ENCODE data around the gene ICE2.
A peak's percentile ranks its signal among the peaks of the same experiment; 100 is the strongest.
"Not testable (repeated sequence)": the region's sequence is repeated elsewhere in the genome, so short reads cannot be mapped to it uniquely, and the experiment has no call there.

ICE2 gene

DNA sequence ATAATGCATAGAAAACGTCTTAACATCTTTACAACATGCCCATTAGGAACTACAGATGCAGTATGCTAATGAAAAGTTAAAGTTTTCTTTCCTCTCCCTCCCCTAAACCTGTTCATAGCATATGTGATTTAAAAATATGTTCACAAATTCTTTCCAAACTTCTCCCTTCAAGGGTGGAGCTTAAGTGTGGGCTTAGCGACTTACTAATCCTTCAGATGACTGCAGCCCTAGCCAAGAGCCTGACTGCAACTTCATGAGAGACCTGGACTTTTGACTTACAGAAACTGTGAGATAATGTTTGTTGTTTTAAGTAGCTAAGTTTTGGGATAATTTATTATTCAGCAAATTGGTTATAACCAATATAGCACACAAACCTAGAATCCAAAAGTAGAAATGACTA lies 59.2 kb downstream of the ICE2 start:
- Mint-ChIP-seq H3K4me1 (peaks cover 10% of the 10 kb centered on the region), H3K9me3 (no peaks in the 10 kb centered on the region), H3K27me3 (no peaks in the 10 kb centered on the region), H3K4me3 (no peak overlapping the region), H3K27ac (no peak overlapping the region), H3K36me3 (peaks cover 23% of the 10 kb centered on the region)
- DNase-seq: no peak
- CTCF ChIA-PET: no interaction called here

DNA sequence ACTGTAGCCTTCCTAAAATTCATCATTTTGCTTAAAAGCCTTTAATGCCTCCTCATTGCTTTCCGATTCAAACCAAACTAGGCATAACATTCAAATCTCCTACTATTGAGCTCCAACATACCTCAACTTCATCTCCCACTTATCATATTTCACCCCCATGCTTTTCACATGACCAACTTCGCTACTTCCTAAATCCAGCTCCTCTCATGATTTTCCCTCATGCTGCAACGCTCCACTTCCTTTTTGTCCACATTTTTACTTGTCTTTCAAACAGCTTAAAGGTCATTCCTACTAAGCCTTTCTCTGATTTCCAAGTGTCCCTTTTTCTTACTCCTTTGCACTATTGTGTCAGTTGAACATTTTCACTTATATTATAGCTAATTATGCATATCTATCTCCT lies 60.8 kb downstream of the ICE2 start:
- H3K36me3 Mint-ChIP-seq: peaks cover 14% of the 10 kb centered on the region
- CTCF ChIA-PET: interaction anchor here (0.9 kb wide), 1 partner anchor 9 kb away, joined by 3 read pairs; no protein-coding TSS in a partner anchor
- no peaks in the 10 kb centered on the region for H3K27me3 Mint-ChIP-seq
- no peak overlapping the region for H3K27ac Mint-ChIP-seq
- no peak overlapping the region for H3K4me3 Mint-ChIP-seq
- no peaks in the 10 kb centered on the region for H3K4me1 Mint-ChIP-seq
- H3K9me3 Mint-ChIP-seq: no peaks in the 10 kb centered on the region
- DNase-seq: no peak

DNA sequence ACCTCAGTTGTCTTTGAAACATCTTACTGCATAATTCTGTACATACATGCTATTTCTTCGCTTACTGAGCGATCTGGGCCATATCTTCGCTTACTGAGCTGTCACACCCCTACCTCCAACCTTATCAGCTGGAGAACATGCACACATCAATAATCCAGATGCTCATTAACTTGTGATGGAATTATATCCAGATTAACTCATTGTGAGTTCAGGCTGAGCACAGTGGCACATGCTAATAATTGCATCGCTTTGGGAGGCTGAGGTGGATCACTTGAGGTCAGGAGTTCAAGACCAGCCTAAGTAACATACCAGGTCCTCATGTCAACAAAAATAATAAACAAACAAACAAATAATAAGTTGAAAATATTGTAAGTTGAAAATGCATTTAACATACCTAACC lies 61.8 kb downstream of the ICE2 start:
- Mint-ChIP-seq H3K36me3 (peaks cover 11% of the 10 kb centered on the region), H3K27me3 (no peaks in the 10 kb centered on the region), H3K27ac (no peak overlapping the region), H3K4me3 (no peak overlapping the region), H3K9me3 (no peaks in the 10 kb centered on the region), H3K4me1 (no peaks in the 10 kb centered on the region)
- CTCF ChIA-PET: no interaction called here
- no peak for DNase-seq

DNA sequence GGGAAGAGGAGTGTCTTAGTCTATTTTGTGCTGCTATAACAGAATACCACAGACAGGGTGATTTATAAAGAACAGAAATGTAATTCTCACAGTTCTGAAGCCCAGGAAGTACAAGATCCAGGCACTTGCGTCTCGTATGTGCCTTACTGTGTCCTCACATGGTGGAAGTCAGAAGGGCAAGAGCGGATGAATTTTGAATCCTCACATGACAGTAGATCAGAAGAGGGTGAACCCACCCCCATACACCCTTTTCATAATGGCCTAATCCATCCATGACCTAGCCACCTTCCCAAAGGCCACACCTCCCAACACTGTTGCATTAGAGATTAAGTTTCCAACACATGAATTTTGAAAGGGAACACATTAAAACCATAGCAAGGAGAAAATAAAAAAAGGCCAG lies 62.5 kb downstream of the ICE2 start:
- Mint-ChIP-seq H3K27me3 (no peaks in the 10 kb centered on the region), H3K9me3 (no peaks in the 10 kb centered on the region), H3K4me1 (no peaks in the 10 kb centered on the region), H3K27ac (no peak overlapping the region), H3K4me3 (no peak overlapping the region), H3K36me3 (peaks cover 11% of the 10 kb centered on the region)
- CTCF ChIA-PET: no interaction called here
- DNase-seq: no peak

DNA sequence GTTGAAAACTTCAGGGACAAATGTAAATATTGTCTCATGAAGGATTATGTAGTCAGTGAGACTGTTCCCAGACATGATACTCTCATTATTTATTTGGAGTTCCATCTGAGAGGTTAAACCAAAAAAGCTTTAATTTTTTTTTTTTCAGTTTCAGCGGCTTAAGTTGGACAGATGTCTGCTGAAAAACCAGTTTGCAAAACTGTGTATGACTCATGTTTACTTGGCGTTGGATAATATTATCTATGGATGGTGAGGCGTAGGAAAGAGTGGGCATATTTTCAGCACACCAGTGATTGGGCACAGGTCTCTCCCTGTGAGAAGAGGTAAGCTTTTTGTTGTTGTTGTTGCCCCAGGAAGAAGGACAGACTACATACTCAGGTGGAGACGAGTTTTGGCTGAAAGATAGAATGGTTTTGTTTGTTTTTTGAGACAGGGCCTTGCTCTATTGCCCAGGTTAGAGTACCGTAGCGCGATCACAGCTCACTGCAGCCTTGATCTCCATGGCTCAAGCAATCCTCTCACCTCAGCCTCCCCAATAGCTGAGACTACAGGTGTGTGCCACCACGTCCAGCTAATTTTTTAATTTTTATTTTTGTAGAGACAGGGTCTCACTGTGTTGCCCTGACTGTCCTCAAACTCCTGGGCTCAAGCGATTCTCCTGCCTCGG lies 64.8 kb downstream of the ICE2 start:
- Mint-ChIP-seq H3K36me3 (peaks cover 2% of the 10 kb centered on the region), H3K27me3 (no peaks in the 10 kb centered on the region), H3K4me3 (no peak overlapping the region), H3K27ac (no peak overlapping the region), H3K4me1 (peaks cover 4% of the 10 kb centered on the region), H3K9me3 (no peaks in the 10 kb centered on the region)
- CTCF ChIA-PET: no interaction called here
- DNase-seq: no peak

DNA sequence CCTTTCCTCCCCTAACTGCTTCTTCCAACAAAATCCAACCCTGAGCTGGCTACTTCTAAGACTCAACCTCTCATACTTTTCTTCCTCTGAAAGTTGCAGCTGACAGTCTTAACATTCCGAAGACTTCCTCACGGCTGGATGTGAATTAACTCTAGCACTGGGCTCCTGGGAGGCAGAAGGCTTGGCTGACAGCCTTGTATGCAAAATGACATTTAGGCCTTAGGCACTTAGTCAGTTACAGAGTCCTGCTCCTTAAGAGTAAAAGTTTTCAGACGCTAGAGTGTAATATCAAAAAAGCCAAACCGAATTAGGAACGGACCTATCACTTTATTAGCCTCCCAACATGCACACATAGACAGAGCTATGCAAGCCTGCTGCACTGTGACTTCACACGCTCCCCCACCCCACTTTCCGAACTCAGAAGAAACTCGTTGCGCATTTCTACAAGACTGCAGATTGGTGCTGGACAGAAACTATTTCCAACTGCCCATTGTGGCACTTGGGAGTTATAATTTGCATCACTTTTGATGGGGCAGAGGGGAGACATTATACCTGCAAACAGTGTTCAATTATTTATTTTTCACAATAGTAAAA lies 65.6 kb downstream of the ICE2 start:
- H3K36me3 Mint-ChIP-seq: peaks cover 7% of the 10 kb centered on the region
- DNase-seq: no peak
- H3K27me3 Mint-ChIP-seq: no peaks in the 10 kb centered on the region
- peaks cover 11% of the 10 kb centered on the region for H3K4me1 Mint-ChIP-seq
- H3K27ac Mint-ChIP-seq: no peak overlapping the region
- CTCF ChIA-PET: no interaction called here
- peaks cover 2% of the 10 kb centered on the region for H3K9me3 Mint-ChIP-seq
- H3K4me3 Mint-ChIP-seq: no peak overlapping the region

DNA sequence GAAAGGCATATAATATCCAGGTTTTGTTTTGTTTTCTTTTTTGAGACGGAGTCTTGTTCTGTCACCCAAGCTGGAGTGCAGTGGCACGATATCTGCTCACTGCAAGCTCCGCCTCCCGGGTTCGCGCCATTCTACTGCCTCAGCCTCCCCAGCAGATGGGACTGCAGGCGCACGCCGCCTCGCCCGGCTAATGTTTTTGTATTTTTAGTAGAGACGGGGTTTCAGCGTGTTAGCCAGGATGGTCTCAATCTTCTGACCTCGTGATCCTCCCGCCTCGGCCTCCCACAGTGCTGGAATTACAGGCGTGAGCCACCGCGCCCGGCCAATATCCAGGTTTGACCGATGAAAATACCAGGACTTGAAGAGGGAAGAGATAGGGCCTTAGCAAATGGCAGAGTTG lies 66.1 kb downstream of the ICE2 start:
- H3K27me3 Mint-ChIP-seq, H3K9me3 Mint-ChIP-seq, H3K36me3 Mint-ChIP-seq, H3K4me3 Mint-ChIP-seq, DNase-seq, H3K27ac Mint-ChIP-seq, CTCF ChIA-PET: not testable (repeated sequence)
- peaks cover 14% of the 10 kb centered on the region for H3K4me1 Mint-ChIP-seq

DNA sequence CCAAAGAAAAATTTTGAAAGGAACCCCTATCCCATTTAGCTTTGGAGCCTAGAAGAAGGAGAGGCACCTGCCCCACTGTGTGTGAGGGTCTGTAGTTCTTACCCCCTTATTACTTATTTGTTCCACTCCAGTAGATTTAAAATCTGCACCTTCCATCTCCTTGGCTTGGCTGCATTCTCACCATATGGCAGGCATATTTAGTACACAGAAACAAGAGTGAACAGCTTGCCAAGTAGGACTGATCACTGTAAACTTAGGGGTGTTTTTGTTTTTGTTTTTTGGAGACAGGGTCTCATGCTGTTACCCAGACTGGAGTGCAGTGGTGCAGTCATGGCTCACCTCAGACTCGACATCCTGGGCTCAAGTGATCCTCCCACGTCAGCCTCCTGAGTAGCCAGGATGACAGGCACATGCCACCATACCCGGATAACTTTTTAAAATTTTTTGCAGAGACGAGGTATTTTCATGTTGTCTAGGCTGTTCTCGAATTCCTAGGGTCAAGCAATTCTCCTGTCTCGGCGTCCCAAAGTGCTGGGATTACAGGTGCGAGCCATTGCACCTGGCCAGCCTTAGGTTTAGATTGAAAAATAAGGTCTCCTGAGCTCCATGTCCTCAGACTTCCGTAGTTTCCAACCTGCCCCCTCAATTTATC lies 67.0 kb downstream of the ICE2 start:
- Mint-ChIP-seq H3K27ac (no peak overlapping the region), H3K27me3 (no peaks in the 10 kb centered on the region), H3K4me1 (peaks cover 14% of the 10 kb centered on the region), H3K36me3 (peaks cover 7% of the 10 kb centered on the region), H3K4me3 (no peak overlapping the region), H3K9me3 (peaks cover 2% of the 10 kb centered on the region)
- DNase-seq: no peak
- CTCF ChIA-PET: interaction anchor here (0.5 kb wide), 1 partner anchor 39 kb away, joined by 3 read pairs; no protein-coding TSS in a partner anchor

DNA sequence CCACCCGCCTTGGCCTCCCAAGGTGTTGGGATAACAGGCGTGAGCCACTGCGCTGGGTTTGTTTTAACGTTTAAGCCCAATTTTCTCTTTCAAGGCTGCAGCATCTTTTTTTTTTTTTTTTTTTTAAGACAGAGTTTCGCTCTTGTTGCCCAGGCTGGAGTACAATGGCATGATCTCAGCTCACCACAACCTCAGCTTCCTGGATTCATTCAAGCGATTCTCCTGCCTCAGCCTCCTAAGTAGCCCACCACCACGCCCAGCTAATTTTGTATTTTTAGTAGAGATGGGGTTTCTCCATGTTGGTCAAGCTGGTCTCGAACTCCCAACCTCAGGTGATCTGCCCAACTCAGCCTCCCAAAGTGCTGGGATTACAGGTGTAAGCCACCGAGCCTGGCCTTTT lies 68.6 kb downstream of the ICE2 start:
- H3K4me1 Mint-ChIP-seq: peaks cover 14% of the 10 kb centered on the region
- not testable (repeated sequence) for DNase-seq, H3K36me3 Mint-ChIP-seq, H3K9me3 Mint-ChIP-seq, H3K4me3 Mint-ChIP-seq, H3K27ac Mint-ChIP-seq, H3K27me3 Mint-ChIP-seq
- CTCF ChIA-PET: interaction anchor here (0.6 kb wide), 1 partner anchor 403 kb away, joined by 3 read pairs; no protein-coding TSS in a partner anchor

DNA sequence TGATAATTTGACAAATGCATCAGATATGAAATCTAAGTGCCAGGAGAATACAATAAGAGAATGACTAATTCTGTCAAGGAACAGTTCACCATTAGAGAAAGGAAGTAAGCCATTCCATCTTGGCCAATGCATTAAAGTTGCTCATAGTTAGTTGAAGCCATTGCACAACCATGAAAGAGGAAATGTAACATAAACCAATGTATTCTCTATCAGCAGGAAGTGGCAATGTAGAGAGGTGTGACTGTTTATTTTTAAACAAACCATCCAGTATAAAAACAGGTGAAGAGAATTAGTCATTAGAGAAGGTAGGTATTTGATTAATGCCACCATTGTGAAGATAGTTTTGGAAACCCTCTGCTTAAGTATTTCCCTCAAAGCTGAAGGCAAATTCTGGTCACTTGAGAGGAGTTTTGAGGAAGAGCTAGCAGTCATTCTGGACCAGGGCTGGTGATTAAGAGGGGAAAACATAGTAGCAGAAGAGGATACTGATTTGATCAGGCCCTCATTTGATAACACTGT lies 70.4 kb downstream of the ICE2 start:
- peaks cover 7% of the 10 kb centered on the region for H3K27me3 Mint-ChIP-seq
- H3K4me3 Mint-ChIP-seq: no peak overlapping the region
- H3K36me3 Mint-ChIP-seq: peaks cover 7% of the 10 kb centered on the region

DNA sequence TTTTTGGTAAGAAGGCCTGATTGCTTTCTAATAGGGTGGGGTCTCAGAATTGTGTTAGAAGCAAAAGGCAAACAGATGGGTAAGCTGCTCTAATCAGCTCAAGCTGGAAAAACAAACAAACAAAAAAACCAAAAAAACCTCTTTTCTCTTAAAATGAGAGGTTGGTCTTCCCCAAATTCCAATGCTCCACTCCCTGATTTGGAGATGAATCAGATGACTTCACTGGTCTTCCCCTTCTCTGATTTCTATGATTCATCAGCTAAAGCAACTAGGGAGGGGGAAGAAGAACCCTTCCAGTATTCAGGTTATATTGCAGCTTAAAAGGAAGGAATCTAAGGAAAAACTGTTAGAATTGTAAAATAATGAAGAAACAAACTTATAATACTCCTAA lies 71.5 kb downstream of the ICE2 start:
- no peak overlapping the region for H3K27ac Mint-ChIP-seq
- DNase-seq: no peak
- CTCF ChIA-PET: no interaction called here
- H3K27me3 Mint-ChIP-seq: peaks cover 11% of the 10 kb centered on the region
- H3K4me1 Mint-ChIP-seq: peaks cover 14% of the 10 kb centered on the region
- peaks cover 2% of the 10 kb centered on the region for H3K9me3 Mint-ChIP-seq
- peaks cover 7% of the 10 kb centered on the region for H3K36me3 Mint-ChIP-seq
- no peak overlapping the region for H3K4me3 Mint-ChIP-seq

More for the DNA sequence above, 70.4 kb downstream of the ICE2 start:
- H3K4me1 Mint-ChIP-seq: peaks cover 14% of the 10 kb centered on the region
- peak overlapping the region; percentile 87 for H3K27ac Mint-ChIP-seq
- CTCF ChIA-PET: no interaction called here
- no peak for DNase-seq
- H3K9me3 Mint-ChIP-seq: peaks cover 2% of the 10 kb centered on the region

DNA sequence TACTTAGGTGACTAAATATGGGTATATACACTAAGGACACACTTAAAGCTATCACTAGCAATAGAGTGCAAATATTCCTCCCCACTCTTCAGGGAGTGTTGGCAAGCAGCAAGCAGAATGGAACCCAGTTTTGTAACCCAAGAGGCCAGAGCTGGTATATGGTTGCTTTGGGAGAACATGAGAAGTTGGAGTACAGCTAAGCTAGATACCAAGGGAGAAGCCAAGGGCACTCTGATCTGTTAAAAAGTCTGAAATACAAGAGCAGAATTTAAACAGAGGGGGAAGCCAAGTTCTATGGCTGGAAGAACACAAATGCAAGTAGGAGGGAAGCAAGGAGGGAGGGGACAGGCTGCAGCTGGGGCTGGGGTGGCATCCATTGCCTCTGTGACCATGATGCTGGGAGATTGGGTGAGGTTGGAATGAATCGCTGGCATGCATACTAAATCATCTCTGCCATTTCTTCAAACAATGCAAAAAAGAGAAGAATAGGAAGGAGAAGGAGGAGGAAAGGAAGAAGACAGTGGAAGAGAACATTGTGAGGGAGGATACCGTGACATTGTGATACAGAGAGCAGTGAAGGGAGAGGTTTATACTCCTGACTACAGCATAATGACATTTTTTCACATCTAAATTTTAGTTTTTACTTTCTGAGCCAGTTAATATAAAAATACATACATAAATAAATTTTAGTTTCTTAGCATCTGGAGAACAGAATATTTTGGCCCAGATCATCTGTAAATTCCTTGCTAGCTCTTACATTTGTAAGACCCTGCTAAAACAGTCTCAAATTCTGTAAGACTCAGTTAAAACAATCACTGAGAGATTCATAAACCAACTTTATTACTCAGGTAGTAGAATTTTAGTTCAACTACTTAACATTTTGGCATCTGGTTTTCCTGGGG lies 72.2 kb downstream of the ICE2 start:
- H3K4me1 Mint-ChIP-seq: peaks cover 14% of the 10 kb centered on the region
- H3K27ac Mint-ChIP-seq: no peak overlapping the region
- peaks cover 7% of the 10 kb centered on the region for H3K36me3 Mint-ChIP-seq
- peaks cover 2% of the 10 kb centered on the region for H3K9me3 Mint-ChIP-seq
- CTCF ChIA-PET: interaction anchor here (1.1 kb wide), 1 partner anchor 9 kb away, joined by 4 read pairs; no protein-coding TSS in a partner anchor
- DNase-seq: no peak
- H3K27me3 Mint-ChIP-seq: peaks cover 11% of the 10 kb centered on the region
- H3K4me3 Mint-ChIP-seq: no peak overlapping the region

DNA sequence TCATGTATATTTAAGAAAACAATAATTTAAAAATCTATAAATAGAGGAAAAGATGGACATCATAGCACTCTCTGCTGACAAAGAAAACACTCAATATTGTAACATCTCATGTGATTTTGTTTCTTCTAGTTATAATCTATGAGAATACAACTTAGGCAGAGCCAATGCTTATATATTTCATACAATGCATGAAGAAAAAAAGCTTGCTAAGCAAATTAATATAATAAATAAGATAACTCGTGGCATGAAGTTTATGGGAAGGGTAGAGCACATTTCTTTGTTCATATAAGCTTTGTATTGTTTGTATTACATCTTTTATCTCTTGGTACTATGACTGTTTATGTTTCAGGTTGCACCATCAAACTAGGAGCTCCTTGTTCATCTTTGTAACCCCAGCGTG lies 73.5 kb downstream of the ICE2 start:
- peaks cover 17% of the 10 kb centered on the region for H3K27me3 Mint-ChIP-seq
- peaks cover 7% of the 10 kb centered on the region for H3K36me3 Mint-ChIP-seq
- H3K4me1 Mint-ChIP-seq: peaks cover 17% of the 10 kb centered on the region
- no peak overlapping the region for H3K4me3 Mint-ChIP-seq
- CTCF ChIA-PET: interaction anchor here (1.7 kb wide), 1 partner anchor 12 kb away, joined by 3 read pairs; no protein-coding TSS in a partner anchor
- peaks cover 2% of the 10 kb centered on the region for H3K9me3 Mint-ChIP-seq
- no peak overlapping the region for H3K27ac Mint-ChIP-seq
- no peak for DNase-seq

DNA sequence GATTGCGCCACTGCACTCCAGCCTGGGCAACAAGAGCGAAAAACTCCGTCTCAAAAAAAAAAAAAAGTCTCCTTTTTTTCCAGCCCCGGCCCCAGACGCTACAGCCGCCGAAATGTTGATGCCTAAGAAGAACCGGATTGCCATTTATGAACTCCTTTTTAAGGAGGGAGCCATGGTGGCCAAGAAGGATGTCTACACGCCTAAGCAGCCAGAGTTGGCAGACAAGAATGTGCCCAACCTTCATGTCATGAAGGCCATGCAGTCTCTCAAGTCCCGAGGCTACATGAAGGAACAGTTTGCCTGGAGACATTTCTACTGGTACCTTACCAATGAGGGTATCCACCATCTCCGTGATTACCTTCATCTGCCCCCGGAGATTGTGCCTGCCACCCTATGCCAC lies 74.6 kb downstream of the ICE2 start:
- H3K36me3 Mint-ChIP-seq, H3K4me3 Mint-ChIP-seq, DNase-seq, H3K27ac Mint-ChIP-seq, H3K9me3 Mint-ChIP-seq: not testable (repeated sequence)
- peaks cover 21% of the 10 kb centered on the region for H3K4me1 Mint-ChIP-seq
- CTCF ChIA-PET: interaction anchor here (1.7 kb wide), 1 partner anchor 11 kb away, joined by 3 read pairs; no protein-coding TSS in a partner anchor
- H3K27me3 Mint-ChIP-seq: peaks cover 17% of the 10 kb centered on the region
